Measurements from ENCODE around the gene SH3RF1.
A peak's percentile ranks its signal among the peaks of the same experiment; 100 is the strongest.

The SH3RF1 gene

GRCh38 chr4:169098054-169098497 lies 172.7 kb downstream of the SH3RF1 start:
- DNase-seq = no peak

GRCh38 chr4:169096221-169096620 lies 174.5 kb downstream of the SH3RF1 start:
- peak; percentile 36 for DNase-seq

GRCh38 chr4:169094656-169095231 lies 176.0 kb downstream of the SH3RF1 start:
- peak; percentile 8 for DNase-seq

GRCh38 chr4:169092889-169093522 lies 177.8 kb downstream of the SH3RF1 start:
- no peak for DNase-seq

GRCh38 chr4:169090484-169091215 lies 180.1 kb downstream of the SH3RF1 start:
- DNase-seq = no peak

- DNase-seq = peak; percentile 48
Measured at GRCh38 chr4:169089004-169089403, 181.8 kb downstream of the SH3RF1 start.

GRCh38 chr4:169084954-169085353 lies 185.8 kb downstream of the SH3RF1 start:
- no peak for DNase-seq

GRCh38 chr4:169080981-169081380 lies 189.8 kb downstream of the SH3RF1 start:
- DNase-seq = no peak

GRCh38 chr4:169079942-169080827 lies 190.6 kb downstream of the SH3RF1 start:
- DNase-seq = no peak

GRCh38 chr4:169074117-169074516 lies 196.6 kb downstream of the SH3RF1 start:
- no peak for DNase-seq

- DNase-seq = no peak
Measured at GRCh38 chr4:169071747-169072146, 199.0 kb downstream of the SH3RF1 start.

GRCh38 chr4:169070895-169071218 lies 199.9 kb downstream of the SH3RF1 start:
- DNase-seq = peak; percentile 42

GRCh38 chr4:169070071-169070894 lies 200.5 kb downstream of the SH3RF1 start:
- peak; percentile 92 for DNase-seq

GRCh38 chr4:169068423-169068822 lies 202.3 kb downstream of the SH3RF1 start:
- no peak for DNase-seq

GRCh38 chr4:169066934-169067333 lies 203.8 kb downstream of the SH3RF1 start:
- no peak for DNase-seq

- no peak for DNase-seq
Measured at GRCh38 chr4:169064296-169064695, 206.5 kb downstream of the SH3RF1 start.

- DNase-seq = no peak
Measured at GRCh38 chr4:169063441-169063840, 207.3 kb downstream of the SH3RF1 start.

GRCh38 chr4:169062897-169063244 lies 207.9 kb downstream of the SH3RF1 start:
- no peak for DNase-seq

GRCh38 chr4:169061386-169061785 lies 209.4 kb downstream of the SH3RF1 start:
- no peak for DNase-seq

GRCh38 chr4:169060391-169061091 lies 210.2 kb downstream of the SH3RF1 start:
- DNase-seq = no peak

- DNase-seq = peak; percentile 12
Measured at GRCh38 chr4:169059306-169060211, 211.2 kb downstream of the SH3RF1 start.
